Dedifferentiated amniotic fluid mesenchymal stem cell (primary cell): ENCODE data around the gene MYADM.
"Not testable (repeated sequence)": the region's sequence is repeated elsewhere in the genome, so short reads cannot be mapped to it uniquely, and the experiment has no call there.

Source experiments
- DNase-seq: peaks from one replicate; pipeline ENCODE4 v3.0.0-alpha.2; 2016; ENCODE audit errors: extremely low spot score

The MYADM gene

GRCh38 chr19:53868892-53869804, 1.5 kb downstream of the MYADM start:
- DNase-seq, result peak; percentile 69

- not testable (repeated sequence) for DNase-seq
These were observed 2.3 kb downstream of the MYADM start for GRCh38 chr19:53869805-53870484.

- no peak for DNase-seq
These were observed 2.8 kb downstream of the MYADM start for GRCh38 chr19:53870485-53870844.

GRCh38 chr19:53871454-53871853, 3.8 kb downstream of the MYADM start:
- no peak for DNase-seq

GRCh38 chr19:53872762-53873161, 5.1 kb downstream of the MYADM start:
- no peak for DNase-seq

- DNase-seq, result no peak
These were observed 6.3 kb downstream of the MYADM start for GRCh38 chr19:53873773-53874605.

- DNase-seq, result no peak
These were observed 6.9 kb downstream of the MYADM start for GRCh38 chr19:53874606-53874990.

GRCh38 chr19:53875602-53876325, 8.1 kb downstream of the MYADM start:
- no peak for DNase-seq

- no peak for DNase-seq
These were observed 9.1 kb downstream of the MYADM start for GRCh38 chr19:53876651-53877224.

- no peak for DNase-seq
These were observed 9.7 kb downstream of the MYADM start for GRCh38 chr19:53877361-53877766.

- no peak for DNase-seq
These were observed 11.1 kb downstream of the MYADM start for GRCh38 chr19:53878776-53879139.

GRCh38 chr19:53879140-53880081, 11.7 kb downstream of the MYADM start:
- DNase-seq, result peak; percentile 75

- no peak for DNase-seq
These were observed 13.2 kb downstream of the MYADM start for GRCh38 chr19:53880711-53881481.

- DNase-seq, result no peak
These were observed 14.1 kb downstream of the MYADM start, which contains the start of gene PRKCG for GRCh38 chr19:53881482-53882390. Gene PRKCG (plus strand): TSS chr19:53882197. CDS start chr19:53882495, 298 bp downstream.

- DNase-seq, result no peak
These were observed 14.8 kb downstream of the MYADM start for GRCh38 chr19:53882391-53883050.

GRCh38 chr19:53883231-53883661, 15.6 kb downstream of the MYADM start:
- no peak for DNase-seq

- no peak for DNase-seq
These were observed 16.1 kb downstream of the MYADM start for GRCh38 chr19:53883741-53884140.

GRCh38 chr19:53884256-53884655, 16.6 kb downstream of the MYADM start:
- no peak for DNase-seq
